HFF-Myc (cell line): Measurements from ENCODE around the gene RPS6KA1.

Source experiments
- DNase-seq: peaks from one replicate; pipeline ENCODE4 v3.0.0-alpha.2; 2011; ENCODE audit warnings: low read depth; ENCODE audit errors: extremely low read depth
- H3K4me3 ChIP-seq: replicated peaks from 2 replicates; pipeline ENCODE4 v1.5.1; 2011; ENCODE audit warnings: low read depth, mild to moderate bottlenecking, control low read depth, low read length
- CTCF ChIP-seq: IDR thresholded peaks from 2 replicates; pipeline ENCODE4 v1.5.1; 2012; ENCODE audit warnings: mild to moderate bottlenecking, low read depth, low read length, control low read depth; ENCODE audit errors: missing control alignments

Gene RPS6KA1

GRCh38 chr1:26521669-26522030, 7.9 kb upstream of the RPS6KA1 start:
- TF ChIP-seq CTCF: no peak
- no peak overlapping the region for H3K4me3 ChIP-seq
- no peak for DNase-seq

- no peak overlapping the region for H3K4me3 ChIP-seq
- TF ChIP-seq CTCF: no peak
- DNase-seq: no peak
Observed at GRCh38 chr1:26522073-26522472, 7.5 kb upstream of the RPS6KA1 start.

GRCh38 chr1:26524181-26524580, 5.4 kb upstream of the RPS6KA1 start:
- no peak for DNase-seq
- no peak for TF ChIP-seq CTCF
- H3K4me3 ChIP-seq: no peak overlapping the region

GRCh38 chr1:26526287-26526686, 3.3 kb upstream of the RPS6KA1 start:
- TF ChIP-seq CTCF: no peak
- DNase-seq: no peak
- no peak overlapping the region for H3K4me3 ChIP-seq

- TF ChIP-seq CTCF: no peak
- DNase-seq: no peak
- H3K4me3 ChIP-seq: peak overlapping the region; percentile 48
Observed at GRCh38 chr1:26529405-26529654, 231 bp upstream of the RPS6KA1 start.

GRCh38 chr1:26530410-26530894, 891 bp downstream of the RPS6KA1 start:
- H3K4me3 ChIP-seq: peak overlapping the region; percentile 48
- no peak for DNase-seq

More at GRCh38 chr1:26530410-26530894, 891 bp downstream of the RPS6KA1 start:
- no peak for TF ChIP-seq CTCF
